Stimulated activated CD4-positive, alpha-beta T cell treated with anti-CD3 and anti-CD28 coated beads, Interleukin-12 subunit alpha, Interleukin-12 subunit beta, amount 100 ng/mL, for 24 hours (primary cell): ENCODE measurements around the gene ERC2.
"Not testable (repeated sequence)": the region's sequence is repeated elsewhere in the genome, so short reads cannot be mapped to it uniquely, and the experiment has no call there.

Source experiments
- DNase-seq, 2 experiments: peaks; one replicate each; pipeline ENCODE4 v3.0.0-alpha.2; 2020; ENCODE audit warnings: low read depth in 2 of 2

ERC2 gene

GRCh38 chr3:55884491-55885285 lies 583.6 kb downstream of the ERC2 start:
- no peak for DNase-seq

DNA sequence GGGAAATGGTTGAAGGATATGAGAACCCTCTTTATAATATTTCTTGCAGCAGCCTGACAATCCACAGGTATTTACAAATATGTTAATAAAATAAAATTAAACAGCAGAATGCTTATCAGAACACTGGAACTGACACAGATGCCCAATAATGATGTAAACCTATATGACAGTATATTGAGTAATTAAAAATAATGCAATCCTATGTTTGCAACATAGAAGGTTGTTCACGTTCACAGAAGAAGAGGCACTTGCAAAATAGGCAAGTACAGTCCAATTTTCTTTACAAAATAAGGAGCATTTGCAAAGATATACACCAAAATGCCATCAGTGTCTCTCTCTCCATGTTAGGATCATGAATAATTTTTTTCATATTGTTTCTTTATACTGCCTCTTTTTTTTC lies 584.2 kb downstream of the ERC2 start:
- no peak for DNase-seq

DNA sequence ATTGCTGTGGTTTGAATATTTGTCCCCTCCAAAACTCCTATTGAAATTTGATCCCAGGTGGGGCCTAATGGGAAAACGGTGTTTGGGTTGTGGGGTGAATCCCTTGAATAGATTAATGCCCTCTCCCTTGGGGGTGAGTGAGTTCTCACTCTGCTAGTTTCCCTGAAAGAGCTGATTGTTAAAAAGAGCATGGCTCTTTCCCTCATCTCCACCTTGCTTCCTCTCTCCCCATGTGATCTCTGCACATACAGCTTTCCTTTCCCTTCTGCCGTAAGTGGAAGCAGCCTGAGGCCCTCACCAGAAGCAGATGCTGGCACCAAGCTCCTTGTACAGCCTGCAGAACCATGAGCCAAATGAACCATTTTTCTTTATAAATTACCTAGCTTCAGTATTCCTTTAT lies 586.3 kb downstream of the ERC2 start:
- DNase-seq: no peak

- DNase-seq: no peak
These were observed 587.9 kb downstream of the ERC2 start for GRCh38 chr3:55880357-55880756.

DNA sequence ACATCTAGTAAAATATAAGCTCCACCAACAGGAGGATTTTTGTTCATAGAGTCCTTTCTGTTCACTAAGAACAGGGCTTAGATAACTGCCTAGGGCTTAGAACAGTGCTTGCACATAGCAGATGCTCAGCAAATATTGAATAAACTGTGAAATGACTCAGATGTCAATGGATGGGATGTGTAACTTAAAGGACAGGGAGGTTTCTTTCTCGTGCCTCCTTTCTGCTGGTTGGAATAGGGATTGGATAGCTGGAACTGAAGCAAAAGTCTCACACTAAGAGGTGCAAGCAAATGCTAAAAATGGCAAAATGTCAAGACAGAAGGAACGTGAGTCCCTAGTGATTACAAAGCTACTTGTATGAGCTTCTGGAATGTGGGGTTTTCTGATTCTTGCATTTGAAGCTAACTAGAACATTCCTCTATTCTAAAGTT lies 588.4 kb downstream of the ERC2 start:
- DNase-seq: no peak

- no peak for DNase-seq
These were observed 590.6 kb downstream of the ERC2 start for GRCh38 chr3:55877703-55878102.

DNA sequence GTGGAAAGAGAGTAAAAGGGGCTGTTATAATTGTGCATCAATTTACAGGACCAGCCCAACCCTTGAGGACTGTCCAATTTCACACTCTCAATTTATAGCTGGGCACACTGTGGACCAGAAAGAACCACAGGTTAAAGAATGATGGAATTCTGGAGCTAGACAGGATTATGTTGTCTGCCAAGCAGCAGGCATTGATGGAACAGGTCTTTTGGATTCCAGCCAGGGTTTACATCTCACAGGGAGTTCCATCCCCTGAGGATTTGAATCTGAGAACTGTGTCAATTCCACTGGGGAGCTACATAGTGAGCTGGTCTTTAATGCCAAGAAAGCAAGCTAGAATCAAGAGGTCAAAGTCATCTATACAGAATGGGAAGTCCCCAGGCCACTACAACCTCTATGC lies 591.7 kb downstream of the ERC2 start:
- no peak for DNase-seq

DNA sequence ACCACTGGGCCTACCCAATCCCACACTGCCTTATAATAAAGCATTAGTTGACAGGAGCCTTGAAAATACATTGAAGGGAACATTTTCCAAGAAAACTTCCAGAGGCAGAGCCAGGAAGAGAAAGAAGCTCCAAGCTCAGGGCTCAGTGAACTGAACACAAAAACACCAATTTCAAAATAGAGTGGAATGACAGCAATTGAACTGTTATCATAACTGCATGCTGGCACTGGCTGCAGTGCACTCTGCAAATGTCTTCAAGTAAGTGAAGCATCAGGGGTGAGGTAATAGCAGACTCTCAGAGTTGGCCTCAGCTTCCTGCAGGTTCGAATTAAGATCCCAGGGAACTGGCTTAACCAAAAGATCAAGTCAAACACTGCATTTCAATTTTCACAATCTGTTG lies 593.2 kb downstream of the ERC2 start:
- DNase-seq: no peak

- no peak for DNase-seq
These were observed 594.6 kb downstream of the ERC2 start for GRCh38 chr3:55873523-55874254.

GRCh38 chr3:55870594-55870993 lies 597.7 kb downstream of the ERC2 start:
- DNase-seq: no peak

- no peak for DNase-seq
These were observed 599.9 kb downstream of the ERC2 start for GRCh38 chr3:55868347-55868746.

DNA sequence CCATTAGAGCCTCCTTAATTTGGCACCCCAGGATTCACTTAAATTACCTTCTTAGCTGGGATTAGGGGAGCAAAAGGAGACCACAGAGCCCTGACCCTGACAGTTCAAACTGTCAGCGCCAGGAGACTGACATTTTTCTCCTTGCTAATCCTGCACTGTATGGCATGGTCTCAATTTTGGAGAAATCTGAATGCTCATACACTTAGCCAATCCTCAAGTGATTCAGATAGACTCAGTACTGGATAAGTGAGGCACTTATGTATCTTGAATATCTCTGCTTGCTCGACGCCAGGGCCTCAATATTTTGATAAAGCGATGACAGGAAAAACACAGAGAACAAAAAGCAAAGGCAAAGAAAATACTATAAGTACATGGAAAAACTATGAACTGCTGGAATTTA lies 605.2 kb downstream of the ERC2 start:
- no peak for DNase-seq

DNA sequence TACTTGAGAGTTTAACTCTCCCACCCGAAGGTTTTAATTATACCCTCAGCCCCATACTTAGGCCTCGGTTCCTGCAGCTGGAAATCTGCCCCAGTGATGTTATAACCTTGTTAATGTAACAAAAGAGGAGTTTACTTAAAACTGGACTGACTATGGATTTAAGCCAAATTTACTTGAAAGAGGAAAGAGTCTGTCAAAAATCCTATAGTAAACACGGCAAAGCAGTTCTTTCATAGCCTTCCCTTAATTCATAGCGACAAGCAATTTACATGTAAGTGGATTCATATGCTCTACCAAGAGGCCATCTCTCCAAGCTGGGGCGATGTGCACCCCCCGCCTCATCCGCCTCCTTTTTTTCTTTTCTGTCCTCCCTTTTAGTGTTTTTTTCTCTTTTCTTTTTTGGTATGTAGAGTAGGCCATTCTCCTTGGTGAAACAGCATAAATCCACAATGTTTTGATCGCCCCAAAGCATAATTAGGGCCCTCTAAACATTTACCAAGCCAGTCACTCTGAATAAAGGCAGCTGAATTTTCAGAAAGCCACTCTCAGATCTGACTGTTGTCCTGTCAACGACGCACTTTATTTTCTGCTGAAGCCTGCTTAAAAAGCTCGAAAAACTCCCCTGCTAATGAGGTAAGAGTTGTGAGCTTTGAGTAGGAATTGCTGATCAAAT lies 608.1 kb downstream of the ERC2 start:
- no peak for DNase-seq

- DNase-seq: no peak
These were observed 609.0 kb downstream of the ERC2 start for GRCh38 chr3:55859305-55859704.

DNA sequence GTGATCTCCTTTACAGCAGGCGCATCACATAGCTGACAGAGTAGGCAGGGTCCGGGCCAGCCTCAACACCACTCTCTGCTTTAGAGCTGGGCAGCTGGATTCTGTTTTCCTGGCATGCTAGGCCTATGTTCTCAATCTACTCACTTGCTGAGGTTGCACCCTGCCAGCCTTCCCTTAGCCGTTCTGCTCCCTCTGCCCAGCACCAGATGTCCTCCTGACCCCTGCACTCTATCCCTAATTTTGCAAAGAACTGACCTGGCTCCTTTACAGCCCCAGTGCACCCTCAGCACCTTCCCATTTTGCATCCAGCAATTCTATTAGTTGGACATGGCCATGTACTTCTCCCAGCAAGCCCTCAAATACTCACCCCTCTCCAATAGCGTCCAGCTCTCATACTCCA lies 609.5 kb downstream of the ERC2 start:
- no peak for DNase-seq

DNA sequence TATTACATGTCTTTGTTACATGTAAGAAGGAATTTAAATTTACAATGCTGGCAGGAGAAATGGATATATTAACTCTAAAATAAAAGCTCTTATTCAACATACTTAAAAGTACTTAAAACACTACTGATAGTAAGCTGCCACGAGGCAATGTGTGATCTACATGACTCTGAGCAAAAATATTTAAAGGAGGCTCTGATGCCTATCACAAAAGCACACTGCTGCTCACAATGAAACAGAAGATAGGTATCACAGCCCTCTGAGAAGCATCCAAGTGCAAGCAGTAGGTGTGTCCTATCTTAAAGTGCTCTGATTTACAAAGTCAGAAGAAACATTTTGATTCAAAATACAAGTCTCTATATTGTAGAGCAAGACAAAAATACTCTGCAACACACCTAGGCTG lies 610.0 kb downstream of the ERC2 start:
- no peak for DNase-seq

DNA sequence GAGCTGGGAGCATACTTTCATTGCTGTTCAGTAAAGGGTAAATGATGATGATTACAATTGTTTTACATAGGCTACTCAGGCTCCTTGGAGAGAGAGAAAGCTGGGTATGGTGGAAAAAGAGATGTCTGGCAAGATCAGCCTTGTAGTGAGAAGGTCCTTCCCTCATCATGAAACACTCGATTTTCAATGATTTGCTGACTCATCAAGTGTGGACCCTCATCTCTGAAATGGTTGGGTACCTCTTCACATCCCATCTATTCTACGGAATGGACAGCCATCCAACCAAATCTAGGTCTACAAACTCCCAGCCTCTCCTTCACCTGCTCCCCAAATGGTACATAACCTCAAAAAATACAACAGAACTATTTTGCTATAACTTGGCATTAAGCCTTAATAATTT lies 610.6 kb downstream of the ERC2 start:
- no peak for DNase-seq

DNA sequence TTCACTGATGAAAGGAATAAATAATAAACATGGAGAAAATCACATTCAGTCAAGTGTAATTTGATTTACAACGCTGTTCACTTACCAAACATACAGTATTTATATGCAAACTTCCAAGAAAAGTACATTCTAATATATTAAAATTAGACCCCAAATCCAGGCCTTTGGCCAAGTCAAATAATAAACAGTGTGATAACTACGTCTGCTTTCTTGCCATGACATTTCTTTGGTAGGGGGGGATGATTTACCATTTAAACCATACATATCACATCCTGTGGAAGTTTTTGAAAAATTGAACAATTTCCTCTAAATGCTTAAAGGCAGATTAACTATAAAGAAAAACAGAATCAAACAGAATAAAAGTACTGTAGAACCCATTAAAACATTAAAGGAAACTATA lies 613.0 kb downstream of the ERC2 start:
- DNase-seq: no peak

GRCh38 chr3:55854494-55854893 lies 613.8 kb downstream of the ERC2 start:
- DNase-seq: no peak

DNA sequence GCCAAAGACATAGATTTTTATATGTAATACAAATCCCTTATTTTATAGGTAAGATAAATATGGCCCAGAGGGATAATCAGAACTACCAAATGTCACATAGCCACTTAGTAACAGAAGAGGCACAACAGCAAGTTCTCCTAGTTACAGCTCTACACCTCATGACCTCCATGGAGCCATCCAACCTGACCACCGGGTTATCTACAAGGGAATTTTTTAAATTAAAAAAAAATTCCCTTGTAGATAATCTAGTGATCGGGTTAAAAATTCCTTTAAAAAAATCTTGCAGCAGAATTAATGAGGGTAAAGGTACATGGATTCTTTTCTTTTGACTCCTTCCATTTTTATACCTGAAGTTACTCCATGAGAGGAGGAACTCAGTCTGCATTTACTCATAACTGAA lies 615.9 kb downstream of the ERC2 start:
- DNase-seq: no peak

DNA sequence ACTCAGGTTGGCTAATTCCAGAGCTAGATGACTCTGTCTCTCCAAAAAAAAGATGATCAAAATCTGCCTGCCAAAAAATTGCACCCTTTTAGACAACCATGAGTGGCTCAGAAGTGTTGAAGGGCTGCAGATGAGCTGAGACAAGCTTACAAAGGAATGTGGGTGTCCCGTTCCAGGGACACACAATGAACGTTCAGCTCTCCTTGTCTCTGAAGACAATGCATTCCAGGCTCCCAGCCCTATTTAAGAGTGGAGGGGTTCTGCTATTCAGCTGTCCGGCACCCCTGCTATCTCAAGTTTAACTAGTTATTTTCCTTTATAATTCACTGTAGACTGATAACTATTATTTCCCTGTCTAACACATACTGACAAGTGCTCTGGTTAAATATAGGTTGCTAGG lies 626.1 kb downstream of the ERC2 start:
- DNase-seq: no peak

DNA sequence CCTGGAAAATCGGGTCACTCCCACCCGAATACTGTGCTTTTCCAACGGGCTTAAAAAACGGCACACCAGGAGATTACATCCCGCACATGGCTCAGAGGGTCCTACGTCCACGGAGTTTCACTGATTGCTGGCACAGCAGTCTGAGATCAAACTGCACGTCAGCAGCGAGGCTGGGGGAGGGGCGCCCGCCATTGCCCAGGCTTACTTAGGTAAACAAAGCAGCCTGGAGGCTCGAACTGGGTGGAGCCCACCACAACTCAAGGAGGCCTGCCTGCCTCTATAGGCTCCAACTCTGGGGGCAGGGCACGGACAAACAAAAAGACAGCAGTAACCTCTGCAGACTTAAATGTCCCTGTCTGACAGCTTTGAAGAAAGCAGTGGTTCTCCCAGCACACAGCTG lies 636.4 kb downstream of the ERC2 start:
- not testable (repeated sequence) for DNase-seq

DNA sequence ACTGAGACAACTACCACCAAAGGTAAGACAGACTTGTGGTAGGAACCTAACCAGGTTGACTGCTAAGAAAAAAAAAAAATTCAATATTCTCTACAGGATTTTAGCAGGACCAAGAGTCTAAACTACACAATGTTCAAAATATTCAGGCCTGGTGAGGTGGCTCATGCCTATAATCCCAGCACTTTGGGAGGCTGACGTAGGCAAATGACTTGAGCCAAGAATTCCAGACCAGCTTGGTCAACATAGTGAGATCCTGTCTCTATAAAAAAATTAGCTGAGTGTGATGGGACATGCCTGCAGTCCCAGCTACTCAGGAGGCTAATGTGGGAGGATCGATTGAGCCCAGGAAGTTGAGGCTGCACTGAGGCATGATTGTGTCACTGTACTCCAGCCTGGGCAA lies 639.6 kb downstream of the ERC2 start:
- no peak for DNase-seq
